GM21717 (cell line): ENCODE results near the gene ORAI2.
"Not testable (repeated sequence)": the region's sequence is repeated elsewhere in the genome, so short reads cannot be mapped to it uniquely, and the experiment has no call there.

Experiments used
- ATAC-seq: cut with Tn5 transposase; IDR thresholded peaks from one replicate; pipeline ENCODE4 v1.9.1; 2021; ENCODE audit warnings: mild to moderate bottlenecking, moderate library complexity; ENCODE audit not compliant: unreplicated experiment

ORAI2 gene

GRCh38 chr7:102494473-102495149 lies 61.2 kb downstream of the ORAI2 start:
- peak; percentile 45 for ATAC-seq

- not testable (repeated sequence) for ATAC-seq
These were observed 63.5 kb downstream of the ORAI2 start for GRCh38 chr7:102496861-102497260.

GRCh38 chr7:102497308-102497707 lies 63.9 kb downstream of the ORAI2 start:
- not testable (repeated sequence) for ATAC-seq

GRCh38 chr7:102498321-102498720 lies 64.9 kb downstream of the ORAI2 start:
- ATAC-seq = not testable (repeated sequence)

- ATAC-seq = not testable (repeated sequence)
These were observed 69.8 kb downstream of the ORAI2 start for GRCh38 chr7:102503141-102503540.

GRCh38 chr7:102505298-102506185 lies 72.2 kb downstream of the ORAI2 start:
- ATAC-seq = not testable (repeated sequence)
